Right lobe of liver (tissue), 6 donors: ENCODE data around the gene ANO2. TPM values are rescaled to one million over a fixed set of nuclear protein-coding genes. Genes with fewer than 3 reads are reported as not detected.

Source experiments
- ATAC-seq, 4 donors: fragments of 200-7000 bp; cut with Tn5 transposase; one replicate each; pipeline ENCODE4 v1.9.1; 2020; ENCODE audit warnings: mild to moderate bottlenecking in 4 of 4, moderate library complexity in 4 of 4
- DNase-seq, 3 donors: peaks; one replicate each; pipeline ENCODE4 v3.0.0-alpha.2; 2020
- H3K27ac ChIP-seq, 3 donors: fragments of 200-600 bp; one replicate each; pipeline ENCODE4 v1.8.0; 2022
- H3K27me3 ChIP-seq, 2 donors: fragments of 200-600 bp; one replicate each; pipeline ENCODE4 v1.8.0; 2022
- H3K36me3 ChIP-seq, 4 donors: fragments of 200-600 bp; sonication (generic) in 1 of 4; one replicate each; pipeline versions ENCODE4 v1.5.1 to v1.8.0; 2017 to 2022; ENCODE audit warnings: control low read depth in 1 of 4
- H3K4me1 ChIP-seq, 4 donors: fragments of 200-600 bp; sonication (generic) in 1 of 4; one replicate each; pipeline versions ENCODE4 v1.5.1 to v1.8.0; 2017 to 2022; ENCODE audit warnings: control low read depth in 1 of 4
- H3K4me3 ChIP-seq, 3 donors: fragments of 200-600 bp; one replicate each; pipeline ENCODE4 v1.8.0; 2022
- H3K9me3 ChIP-seq, 4 donors: fragments of 200-600 bp; sonication (generic) in 1 of 4; one replicate each; pipeline versions ENCODE4 v1.5.1 to v1.8.0; 2017 to 2022; ENCODE audit warnings: control low read depth in 1 of 4
- CTCF ChIP-seq, 4 donors: fragments of 200-600 bp in 3 of 4; fragments of 450-650 bp in 1 of 4; IDR thresholded peaks; one replicate each; pipeline versions ENCODE4 v1.5.1 to v1.8.0; 2016 to 2022; ENCODE audit warnings: antibody characterized with exemption in 4 of 4, mild to moderate bottlenecking in 2 of 4
- POLR2A ChIP-seq: fragments of 450-650 bp; IDR thresholded peaks from one replicate; pipeline ENCODE4 v1.6.1; 2017; ENCODE audit warnings: antibody characterized with exemption, mild to moderate bottlenecking
- WGBS: methylation state at CpG from one replicate; pipeline ENCODE4 v1.1.6; 2018; ENCODE audit warnings: low coverage, low lambda C conversion rate; ENCODE audit not compliant: insufficient coverage; ENCODE audit errors: missing lambda C conversion rate; 5-methylcytosine and 5-hydroxymethylcytosine counted together
- intact Hi-C, 2 donors: fragments of 100-400 bp; cut with DNase I; formaldehyde crosslinking; loops; one replicate each; pipeline versions ENCODE4 v1.11.2 to v1.14.1; 2022
- total RNA-seq, 6 experiments: library from RNA; depleted of rRNA in 2 of 6; stranded (reverse); fragments of >200 nt in 2 of 6; fragmentation: NEBNext Ultra II Directional in 3 of 6; extraction: Animal tissue kit (Norgen Biotek cat#: 25700) in 3 of 6; gene quantifications; one replicate each; pipeline versions ENCODE4 v1.1.0 to v1.2.4, GENCODE V29; 2016 to 2023
- donor health status: DM: no; HTN: yes; CAD: no.
- donor health status: DM: no; HTN: no; CAD: no.
- donor health status: DM: no; HTN: no; CAD: no.
- donor health status: DM: no; HTN: yes; CAD: no.
- donor health status: DM: no; HTN: yes; CAD: no.

Gene ANO2
- total RNA-seq, 6 experiments from 2014 or later: 0.06 to 0.89 (median 0.32) TPM; not detected in 1

GRCh38 chr12:5520831-5521230 lies 424.2 kb downstream of the ANO2 start:
- Histone ChIP-seq H3K4me1 (no peaks in the 10 kb centered on the region), H3K4me3 (no peak overlapping the region), H3K9me3 (no peaks in the 10 kb centered on the region), H3K27ac (no peak overlapping the region), H3K36me3 (no peaks in the 10 kb centered on the region), H3K27me3 (no peaks in the 10 kb centered on the region)
- intact Hi-C loops: no loop called here
- ATAC-seq: no peak
- DNase-seq: no peak
- 100% methylated on average over 1 of the region's 5 CpGs for WGBS
- TF ChIP-seq POLR2A (no peak), CTCF (IDR thresholded peaks at IDR 0.05) (no peak)

- Histone ChIP-seq H3K27ac (no peak overlapping the region), H3K27me3 (no peaks in the 10 kb centered on the region), H3K9me3 (no peaks in the 10 kb centered on the region), H3K4me3 (no peak overlapping the region), H3K4me1 (no peaks in the 10 kb centered on the region), H3K36me3 (no peaks in the 10 kb centered on the region)
- ATAC-seq (no peak), DNase-seq (no peak)
- 60% methylated on average over 1 of the region's 4 CpGs for WGBS
- intact Hi-C loops: no loop called here
- TF ChIP-seq CTCF (IDR thresholded peaks at IDR 0.05) (no peak), POLR2A (no peak)
Measured at GRCh38 chr12:5520037-5520436, 425.0 kb downstream of the ANO2 start.

- no peaks in the 10 kb centered on the region for H3K9me3 ChIP-seq
- WGBS: 69% methylated on average over 3 of the region's 8 CpGs
- TF ChIP-seq CTCF (IDR thresholded peaks at IDR 0.05) (no peak), POLR2A (no peak)
Measured at GRCh38 chr12:5518584-5519365, 426.3 kb downstream of the ANO2 start.

GRCh38 chr12:5516371-5517241 lies 428.5 kb downstream of the ANO2 start:
- no peak for DNase-seq
- ATAC-seq: no peak
- no peaks in the 10 kb centered on the region for H3K9me3 ChIP-seq
- no peaks in the 10 kb centered on the region for H3K36me3 ChIP-seq
- no peaks in the 10 kb centered on the region for H3K4me1 ChIP-seq
- WGBS: 75% methylated on average over 3 of the region's 8 CpGs
- TF ChIP-seq CTCF (IDR thresholded peaks at IDR 0.05) (no peak), POLR2A (no peak)
- H3K27ac ChIP-seq: no peak overlapping the region
- no peak overlapping the region for H3K4me3 ChIP-seq
- intact Hi-C loops: loop anchor here in 1 of 2 donors (10.0 kb wide), 1 partner anchor 72 kb away; no protein-coding TSS in a partner anchor
- H3K27me3 ChIP-seq: no peaks in the 10 kb centered on the region

More at GRCh38 chr12:5518584-5519365, 426.3 kb downstream of the ANO2 start:
- Histone ChIP-seq H3K27ac (no peak overlapping the region), H3K4me1 (no peaks in the 10 kb centered on the region), H3K27me3 (no peaks in the 10 kb centered on the region), H3K4me3 (no peak overlapping the region), H3K36me3 (no peaks in the 10 kb centered on the region)
- intact Hi-C loops: loop anchor here in 1 of 2 donors (10.0 kb wide), 1 partner anchor 74 kb away; no protein-coding TSS in a partner anchor
- ATAC-seq (no peak), DNase-seq (no peak)
